HG02610 (cell line): Measurements from ENCODE around the gene FAM13B.
A peak's percentile ranks its signal among the peaks of the same experiment; 100 is the strongest.

Source experiments
- ATAC-seq: cut with Tn5 transposase; IDR thresholded peaks from one replicate; pipeline ENCODE4 v1.9.1; 2021; ENCODE audit warnings: mild to moderate bottlenecking, moderate library complexity; ENCODE audit not compliant: unreplicated experiment

FAM13B gene

GRCh38 chr5:137901011-137901817 lies 131.7 kb downstream of the FAM13B start:
- ATAC-seq: no peak

GRCh38 chr5:137899493-137899892 lies 133.4 kb downstream of the FAM13B start:
- no peak for ATAC-seq

GRCh38 chr5:137896560-137896959 lies 136.3 kb downstream of the FAM13B start:
- no peak for ATAC-seq

- no peak for ATAC-seq
Observed at GRCh38 chr5:137894586-137894985, 138.3 kb downstream of the FAM13B start.

GRCh38 chr5:137891849-137892248 lies 141.0 kb downstream of the FAM13B start:
- ATAC-seq: no peak

- ATAC-seq: no peak
Observed at GRCh38 chr5:137890845-137891244, 142.0 kb downstream of the FAM13B start.

- ATAC-seq: peak; percentile 98
Observed at GRCh38 chr5:137888863-137889759, 143.8 kb downstream of the FAM13B start, which contains the start of gene PKD2L2. TSS of gene PKD2L2 (plus strand) at chr5:137889457. CDS start at chr5:137889492, 35 bp downstream.

GRCh38 chr5:137888466-137888862 lies 144.4 kb downstream of the FAM13B start:
- no peak for ATAC-seq
